GM23338 (cell line): ENCODE results near the gene KIR2DL4.

Source experiments
- CREB1 ChIP-seq: fragments of 250-450 bp; sonication (Bioruptor Pico); IDR thresholded peaks from 2 replicates; pipeline ENCODE4 v1.5.0; 2020; ENCODE audit warnings: low read depth, mild to moderate bottlenecking, moderate library complexity
- ETS1 ChIP-seq: IDR thresholded peaks from 2 replicates; pipeline ENCODE4 v1.6.1; 2016; ENCODE audit warnings: antibody characterized with exemption
- EZH2 ChIP-seq: fragments of 200-600 bp; sonication (generic); IDR thresholded peaks from one replicate; pipeline ENCODE4 v1.8.0; 2017; ENCODE audit warnings: antibody characterized with exemption, mild to moderate bottlenecking, low read depth; ENCODE audit not compliant: unreplicated experiment
- EZH2phosphoT487 ChIP-seq: fragments of 200-600 bp; sonication (generic); IDR thresholded peaks from one replicate; pipeline ENCODE4 v1.8.1; 2018; ENCODE audit warnings: antibody characterized with exemption; ENCODE audit not compliant: unreplicated experiment
- JUNB ChIP-seq: IDR thresholded peaks from one replicate; pipeline ENCODE4 v1.6.1; 2016; ENCODE audit warnings: antibody characterized with exemption; ENCODE audit not compliant: unreplicated experiment
- NANOG ChIP-seq: IDR thresholded peaks from 2 replicates; pipeline ENCODE4 v1.6.1; 2016; ENCODE audit warnings: antibody characterized with exemption, borderline replicate concordance
- POLR2AphosphoS5 ChIP-seq: IDR thresholded peaks from 2 replicates; pipeline ENCODE4 v1.6.1; 2016; ENCODE audit warnings: antibody characterized with exemption, low read depth
- REST ChIP-seq: IDR thresholded peaks from one replicate; pipeline ENCODE4 v1.6.1; 2018; ENCODE audit warnings: antibody characterized with exemption; ENCODE audit not compliant: unreplicated experiment
- STAT1 ChIP-seq: IDR thresholded peaks from one replicate; pipeline ENCODE4 v1.6.1; 2016; ENCODE audit warnings: antibody characterized with exemption; ENCODE audit not compliant: unreplicated experiment
- ZNF114 ChIP-seq: fragments of 250-450 bp; sonication (Bioruptor Pico); IDR thresholded peaks from 2 replicates; pipeline ENCODE4 v1.5.0; 2020; ENCODE audit warnings: mild to moderate bottlenecking, moderate library complexity
- ZNF331 ChIP-seq: fragments of 250-450 bp; sonication (Bioruptor Pico); IDR thresholded peaks from 2 replicates; pipeline ENCODE4 v1.5.0; 2020; ENCODE audit warnings: low read depth, mild to moderate bottlenecking, moderate library complexity
- TF ChIP-seq, protein P1 (sequence below), 2 experiments: fragments of 200-600 bp in 1 of 2; sonication (generic) in 1 of 2; conservative IDR thresholded peaks; 2 replicates each; pipeline versions ENCODE4 v1.5.1 to v1.6.1; 2016 to 2017; ENCODE audit warnings: antibody characterized with exemption in 2 of 2, low read depth in 2 of 2, mild to moderate bottlenecking in 2 of 2, moderate library complexity in 1 of 2
- TF ChIP-seq, protein P2 (sequence below): fragments of 250-450 bp; sonication (Bioruptor Pico); IDR thresholded peaks from 2 replicates; pipeline ENCODE4 v1.5.0; 2020; ENCODE audit warnings: mild to moderate bottlenecking, moderate library complexity

DNA sequence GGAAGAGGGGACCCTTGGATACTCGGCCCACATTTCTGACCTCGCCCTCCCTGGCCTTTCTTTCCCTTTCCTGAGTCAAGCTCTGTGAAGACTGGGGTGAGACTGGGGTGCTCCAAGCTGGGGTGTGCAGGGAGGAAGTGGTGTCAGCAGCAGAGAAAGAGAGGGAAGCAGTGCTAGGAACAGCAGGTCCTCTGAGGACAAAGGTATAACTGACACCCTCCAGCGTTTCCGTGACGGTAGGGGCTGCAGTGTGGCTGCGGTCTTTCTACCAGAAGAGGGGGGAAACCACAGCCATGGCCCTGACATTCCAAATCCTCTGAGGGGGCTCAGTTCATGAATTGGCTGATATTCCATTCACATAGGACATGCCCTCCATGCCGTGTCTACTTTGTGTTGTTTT is 47.9 kb downstream of the KIR2DL4 start:
- TF ChIP-seq, protein P1, sequence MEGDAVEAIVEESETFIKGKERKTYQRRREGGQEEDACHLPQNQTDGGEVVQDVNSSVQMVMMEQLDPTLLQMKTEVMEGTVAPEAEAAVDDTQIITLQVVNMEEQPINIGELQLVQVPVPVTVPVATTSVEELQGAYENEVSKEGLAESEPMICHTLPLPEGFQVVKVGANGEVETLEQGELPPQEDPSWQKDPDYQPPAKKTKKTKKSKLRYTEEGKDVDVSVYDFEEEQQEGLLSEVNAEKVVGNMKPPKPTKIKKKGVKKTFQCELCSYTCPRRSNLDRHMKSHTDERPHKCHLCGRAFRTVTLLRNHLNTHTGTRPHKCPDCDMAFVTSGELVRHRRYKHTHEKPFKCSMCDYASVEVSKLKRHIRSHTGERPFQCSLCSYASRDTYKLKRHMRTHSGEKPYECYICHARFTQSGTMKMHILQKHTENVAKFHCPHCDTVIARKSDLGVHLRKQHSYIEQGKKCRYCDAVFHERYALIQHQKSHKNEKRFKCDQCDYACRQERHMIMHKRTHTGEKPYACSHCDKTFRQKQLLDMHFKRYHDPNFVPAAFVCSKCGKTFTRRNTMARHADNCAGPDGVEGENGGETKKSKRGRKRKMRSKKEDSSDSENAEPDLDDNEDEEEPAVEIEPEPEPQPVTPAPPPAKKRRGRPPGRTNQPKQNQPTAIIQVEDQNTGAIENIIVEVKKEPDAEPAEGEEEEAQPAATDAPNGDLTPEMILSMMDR (conservative IDR thresholded peaks at IDR 0.05; ENCODE audit: low read depth in 2 of 2) = no peak
- TF ChIP-seq EZH2 (no peak), POLR2AphosphoS5 (no peak), CREB1 (no peak), ZNF114 (CRISPR knock-in tag) (no peak), EZH2phosphoT487 (no peak), NANOG (no peak), JUNB (no peak), REST (no peak), STAT1 (no peak), ETS1 (no peak), ZNF331 (CRISPR knock-in tag) (no peak)
- TF ChIP-seq, protein P2, sequence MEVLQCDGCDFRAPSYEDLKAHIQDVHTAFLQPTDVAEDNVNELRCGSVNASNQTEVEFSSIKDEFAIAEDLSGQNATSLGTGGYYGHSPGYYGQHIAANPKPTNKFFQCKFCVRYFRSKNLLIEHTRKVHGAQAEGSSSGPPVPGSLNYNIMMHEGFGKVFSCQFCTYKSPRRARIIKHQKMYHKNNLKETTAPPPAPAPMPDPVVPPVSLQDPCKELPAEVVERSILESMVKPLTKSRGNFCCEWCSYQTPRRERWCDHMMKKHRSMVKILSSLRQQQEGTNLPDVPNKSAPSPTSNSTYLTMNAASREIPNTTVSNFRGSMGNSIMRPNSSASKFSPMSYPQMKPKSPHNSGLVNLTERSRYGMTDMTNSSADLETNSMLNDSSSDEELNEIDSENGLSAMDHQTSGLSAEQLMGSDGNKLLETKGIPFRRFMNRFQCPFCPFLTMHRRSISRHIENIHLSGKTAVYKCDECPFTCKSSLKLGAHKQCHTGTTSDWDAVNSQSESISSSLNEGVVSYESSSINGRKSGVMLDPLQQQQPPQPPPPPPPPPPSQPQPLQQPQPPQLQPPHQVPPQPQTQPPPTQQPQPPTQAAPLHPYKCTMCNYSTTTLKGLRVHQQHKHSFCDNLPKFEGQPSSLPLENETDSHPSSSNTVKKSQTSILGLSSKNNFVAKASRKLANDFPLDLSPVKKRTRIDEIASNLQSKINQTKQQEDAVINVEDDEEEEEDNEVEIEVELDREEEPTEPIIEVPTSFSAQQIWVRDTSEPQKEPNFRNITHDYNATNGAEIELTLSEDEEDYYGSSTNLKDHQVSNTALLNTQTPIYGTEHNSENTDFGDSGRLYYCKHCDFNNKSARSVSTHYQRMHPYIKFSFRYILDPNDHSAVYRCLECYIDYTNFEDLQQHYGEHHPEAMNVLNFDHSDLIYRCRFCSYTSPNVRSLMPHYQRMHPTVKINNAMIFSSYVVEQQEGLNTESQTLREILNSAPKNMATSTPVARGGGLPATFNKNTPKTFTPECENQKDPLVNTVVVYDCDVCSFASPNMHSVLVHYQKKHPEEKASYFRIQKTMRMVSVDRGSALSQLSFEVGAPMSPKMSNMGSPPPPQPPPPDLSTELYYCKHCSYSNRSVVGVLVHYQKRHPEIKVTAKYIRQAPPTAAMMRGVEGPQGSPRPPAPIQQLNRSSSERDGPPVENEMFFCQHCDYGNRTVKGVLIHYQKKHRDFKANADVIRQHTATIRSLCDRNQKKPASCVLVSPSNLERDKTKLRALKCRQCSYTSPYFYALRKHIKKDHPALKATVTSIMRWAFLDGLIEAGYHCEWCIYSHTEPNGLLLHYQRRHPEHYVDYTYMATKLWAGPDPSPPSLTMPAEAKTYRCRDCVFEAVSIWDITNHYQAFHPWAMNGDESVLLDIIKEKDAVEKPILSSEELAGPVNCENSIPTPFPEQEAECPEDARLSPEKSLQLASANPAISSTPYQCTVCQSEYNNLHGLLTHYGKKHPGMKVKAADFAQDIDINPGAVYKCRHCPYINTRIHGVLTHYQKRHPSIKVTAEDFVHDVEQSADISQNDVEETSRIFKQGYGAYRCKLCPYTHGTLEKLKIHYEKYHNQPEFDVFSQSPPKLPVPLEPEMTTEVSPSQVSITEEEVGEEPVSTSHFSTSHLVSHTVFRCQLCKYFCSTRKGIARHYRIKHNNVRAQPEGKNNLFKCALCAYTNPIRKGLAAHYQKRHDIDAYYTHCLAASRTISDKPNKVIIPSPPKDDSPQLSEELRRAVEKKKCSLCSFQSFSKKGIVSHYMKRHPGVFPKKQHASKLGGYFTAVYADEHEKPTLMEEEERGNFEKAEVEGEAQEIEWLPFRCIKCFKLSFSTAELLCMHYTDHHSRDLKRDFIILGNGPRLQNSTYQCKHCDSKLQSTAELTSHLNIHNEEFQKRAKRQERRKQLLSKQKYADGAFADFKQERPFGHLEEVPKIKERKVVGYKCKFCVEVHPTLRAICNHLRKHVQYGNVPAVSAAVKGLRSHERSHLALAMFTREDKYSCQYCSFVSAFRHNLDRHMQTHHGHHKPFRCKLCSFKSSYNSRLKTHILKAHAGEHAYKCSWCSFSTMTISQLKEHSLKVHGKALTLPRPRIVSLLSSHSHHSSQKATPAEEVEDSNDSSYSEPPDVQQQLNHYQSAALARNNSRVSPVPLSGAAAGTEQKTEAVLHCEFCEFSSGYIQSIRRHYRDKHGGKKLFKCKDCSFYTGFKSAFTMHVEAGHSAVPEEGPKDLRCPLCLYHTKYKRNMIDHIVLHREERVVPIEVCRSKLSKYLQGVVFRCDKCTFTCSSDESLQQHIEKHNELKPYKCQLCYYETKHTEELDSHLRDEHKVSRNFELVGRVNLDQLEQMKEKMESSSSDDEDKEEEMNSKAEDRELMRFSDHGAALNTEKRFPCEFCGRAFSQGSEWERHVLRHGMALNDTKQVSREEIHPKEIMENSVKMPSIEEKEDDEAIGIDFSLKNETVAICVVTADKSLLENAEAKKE (CRISPR knock-in tag) = no peak
